HuH-7 (cell line): ENCODE measurements around the gene NR2C2.

Experiments used
- DNase-seq: peaks from one replicate; pipeline ENCODE4 v3.0.0; 2011; ENCODE audit warnings: low spot score

The NR2C2 gene

GRCh38 chr3:15063656-15064286 lies 116.4 kb downstream of the NR2C2 start:
- DNase-seq: no peak

- DNase-seq: peak; percentile 62
These were observed 117.0 kb downstream of the NR2C2 start for GRCh38 chr3:15064299-15064834.

DNA sequence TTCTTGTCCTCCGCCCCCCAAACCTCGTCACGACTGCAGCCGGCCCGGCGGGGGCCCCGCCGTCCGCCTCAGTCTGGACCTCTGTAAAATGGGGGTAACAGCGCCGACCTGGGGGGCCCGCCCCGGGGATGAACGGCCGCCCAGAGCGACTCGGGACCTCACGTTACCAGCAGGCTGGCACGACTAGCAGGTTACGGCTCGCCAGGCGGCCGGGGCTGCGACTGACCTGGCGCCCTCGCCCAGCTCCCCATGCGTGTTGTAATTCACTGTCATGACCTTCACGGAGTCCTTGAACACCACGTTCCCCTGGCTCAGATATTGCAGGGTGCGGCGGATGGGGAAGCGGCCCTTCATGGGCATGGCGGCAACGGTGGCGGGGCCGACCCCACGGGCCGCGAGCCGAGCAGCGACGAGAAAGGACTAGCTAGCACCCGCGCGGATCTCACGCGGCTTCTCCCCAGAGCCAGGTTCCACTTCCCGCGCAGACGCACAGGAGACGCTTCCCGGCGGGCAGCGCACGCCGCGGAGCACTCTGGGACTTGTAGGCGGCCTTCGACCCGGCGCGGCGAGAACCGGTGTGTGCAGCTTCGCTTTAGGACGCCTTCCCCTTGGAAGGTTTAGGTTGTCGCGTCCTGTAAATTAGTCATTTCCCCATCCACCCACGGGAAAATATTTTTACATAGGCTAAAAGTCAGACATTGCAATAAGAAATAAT lies 117.6 kb downstream of the NR2C2 start, which contains the start of gene MRPS25:
TSS of gene MRPS25 (minus strand) at position 481 of the 715 bp plus-strand sequence. CDS start at position 360, 121 bp downstream.
- DNase-seq: peak; percentile 99

DNA sequence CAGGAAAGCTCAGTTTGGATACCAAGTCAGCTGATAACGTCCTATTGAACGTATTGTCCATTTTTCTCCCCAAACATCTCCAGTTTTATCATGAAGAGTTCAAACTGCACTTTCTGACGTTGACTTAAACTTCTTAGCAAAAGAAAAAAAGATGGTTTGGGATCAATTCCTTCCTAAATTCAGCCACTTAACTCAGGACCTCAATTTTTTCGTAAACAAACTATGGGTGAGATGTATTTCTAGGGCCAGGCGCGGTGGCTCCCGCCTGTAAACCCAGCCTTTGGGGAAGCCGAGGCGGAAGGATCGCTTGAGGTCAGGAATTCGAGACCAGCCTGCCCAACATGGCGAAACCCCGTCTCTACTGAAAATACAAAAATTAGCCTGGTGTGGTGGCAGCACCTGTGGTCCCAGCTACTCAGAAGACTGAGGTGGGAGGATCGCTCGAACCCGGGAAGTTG lies 118.2 kb downstream of the NR2C2 start:
- DNase-seq: no peak

DNA sequence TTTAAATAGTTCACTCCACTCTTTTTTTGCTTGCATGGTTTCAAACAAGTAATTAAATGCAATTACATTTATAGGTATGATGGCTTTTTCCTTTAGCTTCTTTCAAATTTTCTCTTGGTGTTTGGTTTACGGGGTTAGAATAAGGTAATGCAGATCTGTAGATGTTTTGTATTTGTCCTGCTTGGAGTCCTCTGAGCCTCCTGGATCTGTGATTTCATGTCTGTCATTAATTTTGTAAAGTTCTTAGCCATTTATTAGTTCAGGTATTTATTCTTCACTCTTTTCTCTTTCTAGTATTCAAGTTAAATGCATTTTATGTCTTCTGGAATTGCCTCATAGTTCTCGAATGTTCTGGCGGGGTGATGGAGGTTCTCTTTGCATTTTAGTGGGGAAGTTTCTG lies 119.1 kb downstream of the NR2C2 start:
- no peak for DNase-seq

- DNase-seq: no peak
These were observed 122.1 kb downstream of the NR2C2 start for GRCh38 chr3:15069441-15069840.

DNA sequence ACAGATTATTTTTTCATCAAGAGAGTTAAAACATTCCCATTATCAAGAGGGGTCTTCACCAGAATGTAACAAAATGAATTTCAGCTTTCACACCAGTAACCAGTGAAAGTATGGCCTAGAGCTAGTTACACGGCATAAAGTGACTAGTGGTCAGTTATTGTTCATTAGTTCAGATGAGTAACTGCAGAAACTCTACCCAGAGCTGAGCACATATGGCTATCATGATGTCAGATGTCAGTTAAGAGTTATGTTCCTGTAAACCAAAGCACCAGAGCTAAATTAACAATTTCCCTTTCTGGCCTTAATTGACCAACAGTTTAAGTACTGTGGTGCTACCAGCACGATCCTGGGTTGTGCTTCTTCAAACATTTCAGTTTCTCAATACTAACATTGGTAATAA lies 124.3 kb downstream of the NR2C2 start:
- no peak for DNase-seq

DNA sequence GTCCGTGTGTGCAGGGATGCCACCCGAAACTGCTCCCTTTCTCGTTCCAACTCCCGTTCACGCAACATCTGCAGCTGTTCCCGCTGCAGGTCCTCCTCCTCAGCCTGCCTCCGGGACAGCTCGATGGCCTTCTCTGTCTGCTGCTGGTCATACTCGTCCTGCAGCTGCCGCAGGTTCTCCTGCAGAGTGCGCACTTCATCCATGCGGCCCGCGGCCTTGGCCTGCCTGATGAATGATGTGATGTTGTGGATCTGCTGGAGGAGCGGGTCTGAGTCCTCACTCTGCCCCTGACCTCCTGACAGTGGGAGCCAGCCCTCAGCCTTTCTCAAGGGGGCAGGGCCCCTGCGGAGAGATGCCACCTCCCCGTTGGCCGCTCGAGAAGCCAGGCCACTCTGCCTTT lies 127.1 kb downstream of the NR2C2 start:
- DNase-seq: no peak

GRCh38 chr3:15079091-15079490 lies 131.7 kb downstream of the NR2C2 start:
- no peak for DNase-seq

DNA sequence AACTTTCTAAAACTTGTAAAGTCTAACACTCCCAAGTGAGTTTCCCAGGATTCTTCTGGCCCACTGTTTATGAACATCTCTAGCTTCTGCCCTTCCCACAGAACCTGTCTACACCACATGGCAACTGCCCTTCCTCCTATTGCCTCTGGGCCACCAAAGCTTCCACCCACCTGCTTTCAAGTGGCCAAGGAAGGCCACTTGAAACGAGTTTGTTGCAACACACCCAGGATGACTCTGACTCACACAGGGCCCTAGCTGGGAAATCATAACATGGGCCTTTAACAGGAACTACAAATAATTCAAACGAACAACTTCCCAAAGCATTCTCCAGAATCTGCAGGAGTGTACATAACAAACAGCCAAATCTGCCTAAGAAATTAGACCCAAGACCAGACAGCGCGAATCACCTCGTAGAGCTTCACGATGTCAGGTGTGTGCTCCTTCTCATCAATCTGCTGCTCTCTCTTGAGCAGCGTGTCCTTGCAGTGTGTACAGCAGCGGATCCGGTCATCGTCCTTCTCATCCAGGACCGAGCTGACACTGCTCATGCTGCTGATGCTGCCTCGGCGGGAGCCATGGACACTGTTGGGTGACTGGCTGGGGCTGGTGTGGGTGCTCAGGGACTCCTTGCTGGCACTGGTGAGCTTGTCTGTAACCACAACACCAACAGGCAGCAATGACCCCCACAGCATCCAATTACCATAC lies 134.7 kb downstream of the NR2C2 start:
- no peak for DNase-seq

DNA sequence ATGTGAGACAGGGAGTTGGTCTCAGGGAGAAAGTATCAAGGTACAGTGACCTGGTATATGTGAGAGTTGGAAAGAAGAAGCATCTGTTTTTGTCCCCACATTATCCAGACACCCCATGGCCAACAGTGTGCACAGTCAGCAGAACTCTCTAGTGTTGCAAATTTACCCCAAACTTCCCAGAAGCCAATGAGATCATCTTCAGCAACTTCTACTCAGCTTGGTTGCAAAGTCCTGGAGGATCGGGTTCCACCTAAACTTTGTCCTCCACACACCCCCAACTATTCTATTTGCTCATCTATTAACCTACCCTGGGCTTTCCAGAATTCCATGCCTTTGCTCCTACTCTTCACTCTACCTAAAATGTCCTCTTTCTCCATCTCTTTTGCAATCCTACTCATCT lies 135.9 kb downstream of the NR2C2 start:
- DNase-seq: no peak

GRCh38 chr3:15086263-15086662 lies 138.9 kb downstream of the NR2C2 start:
- no peak for DNase-seq

DNA sequence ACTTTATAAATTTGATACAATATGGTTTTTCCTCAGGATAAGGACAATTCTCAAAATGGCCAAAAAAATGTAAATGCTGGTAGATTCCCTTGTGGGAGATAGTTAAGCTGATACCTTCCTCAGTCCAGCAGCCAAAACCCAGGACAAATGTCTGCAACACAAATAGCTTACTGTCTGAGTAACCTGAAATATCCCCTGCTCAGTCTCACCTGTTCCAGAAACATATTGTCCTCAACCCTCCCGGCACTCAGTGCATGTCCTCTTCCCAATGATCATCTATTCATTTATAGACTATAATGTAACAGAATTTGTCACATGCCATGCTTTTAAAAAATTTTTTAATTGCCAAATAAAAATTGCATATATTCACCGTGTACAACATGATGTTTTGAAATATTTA lies 139.3 kb downstream of the NR2C2 start:
- DNase-seq: no peak

DNA sequence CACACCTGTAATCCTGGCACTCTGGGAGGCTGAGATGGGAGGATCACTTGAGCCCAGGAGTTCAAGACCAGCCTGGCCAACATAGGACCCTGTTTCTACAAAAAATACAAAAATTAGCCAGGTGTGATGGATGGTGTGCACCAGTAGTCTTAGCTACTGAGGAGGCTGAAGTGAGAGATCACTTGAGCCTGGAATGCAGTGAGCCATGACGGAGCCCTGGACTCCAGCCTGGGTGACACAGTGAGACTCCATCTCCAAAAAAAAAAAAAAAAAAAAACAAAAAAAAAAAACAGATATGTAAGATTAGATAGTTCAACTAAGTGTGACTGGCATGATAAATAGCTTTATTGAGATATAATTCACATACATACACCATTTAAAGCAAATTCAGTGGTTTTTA lies 141.8 kb downstream of the NR2C2 start:
- no peak for DNase-seq

- no peak for DNase-seq
These were observed 144.2 kb downstream of the NR2C2 start for GRCh38 chr3:15091575-15091974.

DNA sequence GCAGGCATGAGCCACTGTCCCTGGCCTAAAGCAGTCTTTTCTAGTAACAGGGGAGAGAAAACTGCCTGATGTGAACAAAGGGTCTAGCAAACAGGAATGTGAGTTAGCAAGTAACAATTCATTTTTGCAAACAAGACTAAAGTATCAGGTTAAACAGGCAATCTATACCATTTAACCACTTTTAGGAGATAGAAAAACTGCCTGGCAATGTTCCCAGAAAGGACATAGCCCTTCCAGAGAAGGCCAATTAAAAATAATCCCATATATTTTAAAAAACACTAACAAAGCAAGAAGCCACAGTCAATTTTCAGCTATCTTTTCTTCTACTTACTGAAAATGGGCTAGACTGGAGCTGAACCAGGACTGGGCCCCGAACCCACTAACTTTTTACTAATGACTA lies 145.3 kb downstream of the NR2C2 start:
- no peak for DNase-seq

DNA sequence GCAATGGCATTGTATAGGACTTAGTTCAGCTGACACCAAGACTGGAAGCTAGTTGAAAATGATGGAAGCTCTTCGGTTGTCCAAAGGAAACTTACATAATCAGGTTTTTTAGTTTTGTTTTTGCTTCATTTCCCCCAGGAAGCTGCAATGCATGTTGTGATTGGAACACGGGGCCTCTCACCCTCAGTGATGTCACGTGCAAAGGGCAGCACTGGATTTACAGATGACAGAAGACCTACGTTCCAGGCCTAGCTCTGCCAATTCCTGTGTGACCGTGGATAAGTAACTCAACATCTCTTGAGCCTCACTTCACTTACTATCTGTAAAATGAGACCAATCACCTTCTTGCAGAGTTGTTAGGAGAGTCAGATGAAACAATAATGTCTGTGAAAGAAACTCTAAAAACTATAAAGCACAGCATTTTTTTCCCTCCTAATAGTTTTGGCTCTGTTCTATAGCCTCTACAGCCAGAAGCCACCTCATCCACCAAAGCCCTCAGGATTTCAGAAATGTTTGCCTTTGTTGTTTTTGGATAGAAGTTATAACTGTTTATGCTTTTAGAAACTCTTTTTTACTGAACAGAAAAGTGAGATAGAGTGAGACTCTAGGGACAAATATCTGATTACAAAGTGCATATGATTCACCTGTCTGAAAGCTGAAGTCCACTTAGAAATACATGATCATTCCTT lies 146.9 kb downstream of the NR2C2 start:
- DNase-seq: no peak

DNA sequence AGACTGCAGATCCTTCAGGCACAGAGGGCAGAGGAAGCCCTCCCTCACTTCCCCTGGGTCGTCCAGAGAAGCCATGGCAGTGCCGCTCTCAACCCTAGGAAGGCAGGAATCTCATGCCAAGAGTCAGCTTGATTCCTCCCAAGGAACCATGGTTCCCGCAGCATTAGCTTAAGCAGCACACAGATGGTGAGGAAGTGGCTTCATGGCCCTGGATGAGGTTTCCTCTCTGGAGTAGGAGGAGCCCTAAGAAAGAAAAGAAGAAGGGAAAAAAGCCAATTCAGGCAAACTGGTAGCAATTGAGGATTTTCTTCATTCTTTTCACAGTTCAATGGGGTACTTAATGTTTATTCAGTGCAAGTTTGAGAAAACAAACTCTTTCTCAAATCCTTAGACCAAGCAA lies 148.7 kb downstream of the NR2C2 start:
- no peak for DNase-seq

DNA sequence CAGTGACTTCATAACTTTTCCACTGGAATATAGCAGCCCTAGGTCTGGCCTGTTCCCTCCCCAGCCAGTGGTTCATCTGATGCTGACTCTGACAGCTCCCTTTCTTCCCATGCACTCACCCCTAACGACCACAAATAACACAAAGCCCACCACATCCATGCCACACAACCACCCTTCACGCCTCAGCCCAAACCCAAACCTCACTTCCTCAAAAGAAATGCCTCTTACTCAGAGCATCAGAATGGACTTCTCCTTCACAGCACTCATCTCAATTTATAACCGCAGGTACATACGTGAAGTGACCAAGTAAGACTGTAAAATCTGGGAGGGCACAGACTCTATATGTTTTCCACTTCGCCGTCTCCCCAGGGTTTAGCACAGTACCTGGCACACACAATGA lies 150.5 kb downstream of the NR2C2 start:
- no peak for DNase-seq
